ENCODE data around the gene ZNF23.

GRCh38 chr16:71423016-71423415, 39.0 kb downstream of the ZNF23 start:
- TF ChIP-seq POLR2AphosphoS5 (IDR thresholded peaks at IDR 0.05; ENCODE audit: low read depth, low read length) (no peak), SIN3A (IDR thresholded peaks at IDR 0.05; ENCODE audit: borderline replicate concordance, insufficient read depth, low read length) (no peak), TAF1 (IDR thresholded peaks at IDR 0.05; ENCODE audit: borderline replicate concordance, insufficient read depth, low read length) (no peak), REST (IDR thresholded peaks at IDR 0.05; ENCODE audit: insufficient read depth in 1 of 2, low read depth in 2 of 2, low read length in 2 of 2) (no peak)
